GM12878 (cell line): ENCODE measurements around the gene MRTFB. TPM values are rescaled to one million over a fixed set of nuclear protein-coding genes. Genes with fewer than 3 reads are reported as not detected.
A peak's percentile ranks its signal among the peaks of the same experiment; 100 is the strongest.

ENCODE experiments used
- BMI1 ChIP-seq: fragments of 450-650 bp; IDR thresholded peaks from 2 replicates; pipeline ENCODE4 v1.6.1; 2016; ENCODE audit warnings: mild to moderate bottlenecking, moderate library complexity, borderline replicate concordance
- CBFB ChIP-seq: IDR thresholded peaks from 2 replicates; pipeline ENCODE4 v1.6.1; 2016; ENCODE audit warnings: antibody characterized with exemption, low read depth
- CREB1 ChIP-seq: IDR thresholded peaks from 2 replicates; pipeline ENCODE4 v1.6.1; 2012; ENCODE audit warnings: low read depth, mild to moderate bottlenecking, inconsistent platforms
- EP300 ChIP-seq, 2 experiments: fragments of 150-350 bp in 1 of 2; IDR thresholded peaks; 2 replicates each; pipeline ENCODE4 v1.6.1; 2011 to 2012; ENCODE audit warnings: low read depth in 2 of 2, low read length in 2 of 2, borderline replicate concordance in 1 of 2, improper control_type of control experiment in 1 of 2, inconsistent platforms in 1 of 2; ENCODE audit not compliant: control insufficient read depth in 1 of 2
- EZH2 ChIP-seq: IDR thresholded peaks from 2 replicates; pipeline ENCODE4 v1.6.1; 2012; ENCODE audit warnings: low read depth, mild to moderate bottlenecking, control low read depth, inconsistent platforms, low read length, borderline replicate concordance; ENCODE audit not compliant: control insufficient read depth
- HDAC2 ChIP-seq: fragments of 200-600 bp; sonication (generic); IDR thresholded peaks from 2 replicates; pipeline ENCODE4 v1.6.1; 2017
- IRF4 ChIP-seq: IDR thresholded peaks from 2 replicates; pipeline ENCODE4 v1.6.1; 2011; ENCODE audit warnings: low read depth, low read length
- MTA2 ChIP-seq: fragments of 450-650 bp; IDR thresholded peaks from 2 replicates; pipeline ENCODE4 v1.6.1; 2016; ENCODE audit warnings: low read depth, mild to moderate bottlenecking, moderate library complexity
- PAX5 ChIP-seq: IDR thresholded peaks from 2 replicates; pipeline ENCODE4 v1.6.1; 2011; ENCODE audit warnings: low read depth, low read length, borderline replicate concordance
- RUNX3 ChIP-seq: IDR thresholded peaks from 2 replicates; pipeline ENCODE4 v1.6.1; 2012; ENCODE audit warnings: low read length, inconsistent platforms
- SPI1 ChIP-seq: IDR thresholded peaks from 2 replicates; pipeline ENCODE4 v1.6.1; 2011; ENCODE audit warnings: low read depth, mild to moderate bottlenecking, low read length, moderate library complexity, borderline replicate concordance; ENCODE audit not compliant: insufficient read depth
- TCF3 ChIP-seq: IDR thresholded peaks from 2 replicates; pipeline ENCODE4 v1.6.1; 2012; ENCODE audit warnings: low read depth, mild to moderate bottlenecking, low read length, borderline replicate concordance; ENCODE audit not compliant: insufficient read depth
- YY1 ChIP-seq: IDR thresholded peaks from 2 replicates; pipeline ENCODE4 v1.6.1; 2011; ENCODE audit warnings: low read depth, mild to moderate bottlenecking, low read length
- ZNF274 ChIP-seq: IDR thresholded peaks from one replicate; pipeline ENCODE4 v1.8.0; 2011; ENCODE audit not compliant: insufficient read length, insufficient read depth
- ZNF592 ChIP-seq: fragments of 450-650 bp; IDR thresholded peaks from 2 replicates; pipeline ENCODE4 v1.6.1; 2017; ENCODE audit warnings: mild to moderate bottlenecking, moderate library complexity
- polyA plus RNA-seq, 11 experiments: library from polyadenylated mRNA; depleted of rRNA in 4 of 11; unstranded in 6 of 11; stranded (reverse) in 5 of 11; fragments of >200 nt; fragmentation: Nextera tagmentation in 4 of 11; fragmentation: Illumina TruSeq in 1 of 11; extraction: Ambion mirVana in 4 of 11; extraction: Trizol in 1 of 11; gene quantifications; 1 replicate in 1 of 11; 2 replicates in 10 of 11; pipeline versions ENCODE4 v1.2.1 to v1.2.3, GENCODE V29; 2011 to 2016; ENCODE audit warnings: inconsistent platforms in 2 of 11, missing spikeins in 2 of 11, low read depth in 1 of 11
- total RNA-seq, 4 experiments: library from RNA; depleted of rRNA in 3 of 4; stranded (reverse); fragments of >200 nt in 3 of 4; fragmentation: Illumina TruSeq in 1 of 4; extraction: Trizol in 1 of 4; gene quantifications; 2 replicates each; pipeline versions ENCODE4 v1.2.1 to v1.2.3, GENCODE V29; 2013 to 2021
- TF ChIP-seq, protein P1 (sequence below): IDR thresholded peaks from 2 replicates; pipeline ENCODE4 v1.6.1; 2012; ENCODE audit warnings: improper control_type of control experiment, low read depth, low read length; ENCODE audit not compliant: insufficient replicate concordance
- TF ChIP-seq, protein P2 (sequence below): IDR thresholded peaks from 2 replicates; pipeline ENCODE4 v1.6.1; 2011; ENCODE audit warnings: borderline replicate concordance, low read depth, mild to moderate bottlenecking, moderate library complexity, mixed read lengths, low read length; ENCODE audit not compliant: insufficient read depth; ENCODE audit errors: extremely low read length
- TF ChIP-seq, protein P3 (sequence below): fragments of 450-650 bp; IDR thresholded peaks from 2 replicates; pipeline ENCODE4 v1.6.1; 2017; ENCODE audit warnings: mild to moderate bottlenecking

The MRTFB gene
- total and polyA plus RNA-seq, 10 of the 15 experiments (the other 5 are each of a cell fraction or from before 2014, with no cell fraction given): 2.1 to 14.3 (median 8.0) TPM

DNA sequence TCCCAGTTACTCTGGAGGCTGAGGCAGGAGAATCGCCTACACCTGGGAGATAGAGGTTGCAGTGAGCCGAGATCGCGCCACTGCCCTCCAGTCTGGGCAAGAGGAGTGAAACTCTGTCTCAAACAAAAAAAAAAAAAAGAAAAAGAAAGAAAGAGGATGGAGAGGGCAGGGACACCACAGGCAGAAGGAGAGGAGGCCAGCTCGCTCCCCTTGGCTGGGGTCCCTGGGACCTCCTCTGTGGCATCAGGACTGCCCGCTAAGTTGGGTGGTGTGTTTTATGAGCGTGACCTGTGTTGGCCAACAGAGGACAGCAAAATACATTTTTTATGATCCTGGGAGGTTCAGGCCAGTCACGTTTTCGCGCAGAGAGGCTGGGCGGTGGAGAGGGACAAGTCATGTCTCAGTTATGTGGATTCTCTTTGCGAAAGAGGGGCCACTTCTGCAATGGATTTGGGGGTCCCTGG, 229.6 kb downstream of the MRTFB start (continued):
- TF ChIP-seq, protein P1, sequence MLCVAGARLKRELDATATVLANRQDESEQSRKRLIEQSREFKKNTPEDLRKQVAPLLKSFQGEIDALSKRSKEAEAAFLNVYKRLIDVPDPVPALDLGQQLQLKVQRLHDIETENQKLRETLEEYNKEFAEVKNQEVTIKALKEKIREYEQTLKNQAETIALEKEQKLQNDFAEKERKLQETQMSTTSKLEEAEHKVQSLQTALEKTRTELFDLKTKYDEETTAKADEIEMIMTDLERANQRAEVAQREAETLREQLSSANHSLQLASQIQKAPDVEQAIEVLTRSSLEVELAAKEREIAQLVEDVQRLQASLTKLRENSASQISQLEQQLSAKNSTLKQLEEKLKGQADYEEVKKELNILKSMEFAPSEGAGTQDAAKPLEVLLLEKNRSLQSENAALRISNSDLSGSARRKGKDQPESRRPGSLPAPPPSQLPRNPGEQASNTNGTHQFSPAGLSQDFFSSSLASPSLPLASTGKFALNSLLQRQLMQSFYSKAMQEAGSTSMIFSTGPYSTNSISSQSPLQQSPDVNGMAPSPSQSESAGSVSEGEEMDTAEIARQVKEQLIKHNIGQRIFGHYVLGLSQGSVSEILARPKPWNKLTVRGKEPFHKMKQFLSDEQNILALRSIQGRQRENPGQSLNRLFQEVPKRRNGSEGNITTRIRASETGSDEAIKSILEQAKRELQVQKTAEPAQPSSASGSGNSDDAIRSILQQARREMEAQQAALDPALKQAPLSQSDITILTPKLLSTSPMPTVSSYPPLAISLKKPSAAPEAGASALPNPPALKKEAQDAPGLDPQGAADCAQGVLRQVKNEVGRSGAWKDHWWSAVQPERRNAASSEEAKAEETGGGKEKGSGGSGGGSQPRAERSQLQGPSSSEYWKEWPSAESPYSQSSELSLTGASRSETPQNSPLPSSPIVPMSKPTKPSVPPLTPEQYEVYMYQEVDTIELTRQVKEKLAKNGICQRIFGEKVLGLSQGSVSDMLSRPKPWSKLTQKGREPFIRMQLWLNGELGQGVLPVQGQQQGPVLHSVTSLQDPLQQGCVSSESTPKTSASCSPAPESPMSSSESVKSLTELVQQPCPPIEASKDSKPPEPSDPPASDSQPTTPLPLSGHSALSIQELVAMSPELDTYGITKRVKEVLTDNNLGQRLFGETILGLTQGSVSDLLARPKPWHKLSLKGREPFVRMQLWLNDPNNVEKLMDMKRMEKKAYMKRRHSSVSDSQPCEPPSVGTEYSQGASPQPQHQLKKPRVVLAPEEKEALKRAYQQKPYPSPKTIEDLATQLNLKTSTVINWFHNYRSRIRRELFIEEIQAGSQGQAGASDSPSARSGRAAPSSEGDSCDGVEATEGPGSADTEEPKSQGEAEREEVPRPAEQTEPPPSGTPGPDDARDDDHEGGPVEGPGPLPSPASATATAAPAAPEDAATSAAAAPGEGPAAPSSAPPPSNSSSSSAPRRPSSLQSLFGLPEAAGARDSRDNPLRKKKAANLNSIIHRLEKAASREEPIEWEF: no peak
- no peak for TF ChIP-seq TCF3
- TF ChIP-seq YY1: peak; percentile 67; the same call in 1 of the 2 replicates
- TF ChIP-seq BMI1: no peak
- TF ChIP-seq EP300 (IDR thresholded peaks at IDR 0.05; ENCODE audit: borderline replicate concordance in 1 of 2, control insufficient read depth in 1 of 2, low read depth in 2 of 2, low read length in 2 of 2): no peak
- TF ChIP-seq, protein P2, sequence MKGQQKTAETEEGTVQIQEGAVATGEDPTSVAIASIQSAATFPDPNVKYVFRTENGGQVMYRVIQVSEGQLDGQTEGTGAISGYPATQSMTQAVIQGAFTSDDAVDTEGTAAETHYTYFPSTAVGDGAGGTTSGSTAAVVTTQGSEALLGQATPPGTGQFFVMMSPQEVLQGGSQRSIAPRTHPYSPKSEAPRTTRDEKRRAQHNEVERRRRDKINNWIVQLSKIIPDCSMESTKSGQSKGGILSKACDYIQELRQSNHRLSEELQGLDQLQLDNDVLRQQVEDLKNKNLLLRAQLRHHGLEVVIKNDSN: no peak
- no peak for TF ChIP-seq EZH2
- peak; percentile 54; the same call in 1 of the 2 replicates for TF ChIP-seq ZNF592
- TF ChIP-seq CBFB: no peak
- TF ChIP-seq IRF4: peak; percentile 46; the same call in 1 of the 2 replicates
- TF ChIP-seq MTA2: no peak
- no peak for TF ChIP-seq HDAC2
- TF ChIP-seq CREB1: no peak
- TF ChIP-seq SPI1: no peak
- TF ChIP-seq ZNF274: no peak
- TF ChIP-seq, protein P3, sequence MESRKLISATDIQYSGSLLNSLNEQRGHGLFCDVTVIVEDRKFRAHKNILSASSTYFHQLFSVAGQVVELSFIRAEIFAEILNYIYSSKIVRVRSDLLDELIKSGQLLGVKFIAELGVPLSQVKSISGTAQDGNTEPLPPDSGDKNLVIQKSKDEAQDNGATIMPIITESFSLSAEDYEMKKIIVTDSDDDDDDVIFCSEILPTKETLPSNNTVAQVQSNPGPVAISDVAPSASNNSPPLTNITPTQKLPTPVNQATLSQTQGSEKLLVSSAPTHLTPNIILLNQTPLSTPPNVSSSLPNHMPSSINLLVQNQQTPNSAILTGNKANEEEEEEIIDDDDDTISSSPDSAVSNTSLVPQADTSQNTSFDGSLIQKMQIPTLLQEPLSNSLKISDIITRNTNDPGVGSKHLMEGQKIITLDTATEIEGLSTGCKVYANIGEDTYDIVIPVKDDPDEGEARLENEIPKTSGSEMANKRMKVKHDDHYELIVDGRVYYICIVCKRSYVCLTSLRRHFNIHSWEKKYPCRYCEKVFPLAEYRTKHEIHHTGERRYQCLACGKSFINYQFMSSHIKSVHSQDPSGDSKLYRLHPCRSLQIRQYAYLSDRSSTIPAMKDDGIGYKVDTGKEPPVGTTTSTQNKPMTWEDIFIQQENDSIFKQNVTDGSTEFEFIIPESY: 0 out of 2 replicates have a peak, but pooled peaks have one; percentile 48
- TF ChIP-seq RUNX3: peak; percentile 41; the same call in 1 of the 2 replicates
- peak; percentile 37; the same call in 1 of the 2 replicates for TF ChIP-seq PAX5
